GM18517 (cell line): Measurements from ENCODE around the gene TTLL7.
"Not testable (repeated sequence)": the region's sequence is repeated elsewhere in the genome, so short reads cannot be mapped to it uniquely, and the experiment has no call there.

Experiments used
- ATAC-seq: cut with Tn5 transposase; IDR thresholded peaks from one replicate; pipeline ENCODE4 v1.9.1; 2021; ENCODE audit warnings: mild to moderate bottlenecking, moderate library complexity; ENCODE audit not compliant: unreplicated experiment

TTLL7 gene

DNA sequence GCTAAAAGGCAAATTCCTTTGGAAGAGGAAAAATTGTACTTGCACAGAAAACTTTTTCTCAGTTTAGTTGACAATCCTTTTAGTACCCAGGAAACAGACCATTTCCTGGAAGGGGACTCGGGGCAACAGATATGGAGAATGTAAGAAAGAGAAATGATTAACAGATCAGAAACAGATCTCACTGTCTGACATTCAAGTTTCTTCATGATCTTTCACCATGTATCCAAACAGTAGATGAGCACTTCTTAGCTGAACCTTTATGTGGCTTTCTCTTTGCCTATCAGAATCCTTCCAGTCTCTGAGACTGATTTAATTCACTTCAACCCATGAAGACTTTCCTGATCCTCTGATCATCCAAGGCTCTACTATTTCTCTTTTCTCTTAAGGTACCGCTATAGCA lies 2.7 kb downstream of the TTLL7 start:
- no peak for ATAC-seq

DNA sequence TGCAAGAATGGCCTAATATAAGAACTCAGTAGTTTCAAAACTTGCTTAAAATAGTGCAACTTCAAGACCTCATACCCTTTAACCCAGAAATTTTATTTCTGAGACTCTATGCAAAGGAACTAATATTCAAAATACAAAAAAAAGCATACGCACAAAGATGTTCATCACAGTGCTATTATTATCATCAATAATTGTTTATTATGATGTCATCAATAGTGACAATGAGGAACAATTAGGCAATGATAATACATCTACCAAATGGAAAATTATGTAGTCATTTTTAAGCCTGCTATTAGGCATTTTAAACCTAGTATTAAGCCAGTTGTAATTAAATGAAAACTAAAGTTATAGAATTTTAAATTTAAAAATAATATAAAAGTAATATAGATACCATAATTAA lies 3.3 kb downstream of the TTLL7 start:
- ATAC-seq, result no peak

DNA sequence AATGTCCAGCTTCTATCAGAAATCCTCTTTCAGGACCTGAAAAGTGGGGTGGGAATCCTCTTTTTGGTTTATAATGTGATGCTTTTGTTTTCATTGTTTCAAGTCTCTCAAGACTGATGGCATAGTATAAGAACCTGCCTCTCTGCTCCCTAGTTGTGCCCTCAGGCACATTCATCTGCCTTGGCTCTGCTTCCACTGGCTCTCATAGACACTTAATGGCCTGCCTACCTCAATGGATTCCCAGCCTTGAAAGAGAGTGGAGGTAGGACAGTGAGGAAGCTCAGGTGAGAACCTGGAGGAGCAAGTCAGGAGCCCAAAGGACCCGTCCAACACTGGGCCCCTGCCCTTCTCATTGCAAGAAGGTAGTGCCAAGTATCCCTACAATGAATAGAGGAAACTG lies 4.8 kb downstream of the TTLL7 start:
- ATAC-seq, result no peak

DNA sequence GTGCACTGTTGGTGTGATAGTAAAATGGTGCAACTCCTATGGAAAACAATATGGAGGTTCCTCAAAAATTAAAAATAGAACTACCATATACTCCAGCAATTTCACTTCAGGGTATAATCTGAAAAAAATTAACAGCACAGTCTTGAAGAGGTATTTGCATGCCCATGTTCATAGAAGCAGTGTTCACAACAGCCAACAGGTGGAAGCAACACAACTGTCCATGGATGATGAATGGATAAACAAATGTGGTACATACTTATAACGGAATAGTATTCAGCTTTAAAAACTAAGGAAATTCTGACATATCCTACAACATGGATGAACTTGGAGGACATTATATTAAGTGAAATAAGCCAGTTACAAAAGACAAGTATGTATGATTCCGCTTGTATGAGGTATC lies 8.2 kb downstream of the TTLL7 start:
- ATAC-seq, result no peak

DNA sequence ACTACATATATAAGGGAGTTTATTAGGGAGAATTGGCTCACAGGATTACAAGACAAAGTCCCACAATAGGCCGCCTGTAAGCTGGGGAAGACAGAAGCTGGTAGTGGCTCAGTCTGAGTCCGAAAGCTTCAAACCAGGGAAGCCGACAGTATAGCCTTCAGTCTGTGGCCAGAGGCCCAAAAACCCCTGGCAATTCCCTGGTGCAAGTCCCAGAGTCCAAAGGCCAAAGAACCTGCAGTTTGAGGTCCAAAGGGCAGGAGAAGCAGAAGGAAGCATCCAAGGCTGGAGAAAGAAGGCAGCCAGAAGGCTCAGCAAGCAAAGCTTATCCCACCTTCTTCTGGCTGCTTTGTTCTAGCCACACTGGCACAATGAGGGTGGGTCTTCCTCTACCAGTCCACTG lies 13.9 kb downstream of the TTLL7 start:
- no peak for ATAC-seq

DNA sequence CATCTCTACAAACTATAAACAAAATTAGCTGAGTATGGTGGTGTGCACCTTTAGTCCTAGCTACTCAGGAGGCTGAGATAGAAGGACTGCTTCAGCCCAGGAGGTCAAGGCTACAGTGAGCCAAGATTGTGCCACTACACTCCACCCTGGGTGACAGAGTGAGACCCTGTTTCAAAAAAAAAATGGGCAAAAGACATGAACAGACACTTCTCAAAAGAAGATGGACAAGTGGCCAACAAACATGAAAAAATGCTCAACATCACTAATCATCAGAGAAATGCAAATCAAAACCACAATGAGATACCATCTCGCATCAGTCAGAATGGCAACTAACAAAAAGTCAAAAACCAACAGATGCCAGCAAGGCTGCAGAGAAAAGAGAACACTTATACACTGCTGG lies 15.0 kb downstream of the TTLL7 start:
- ATAC-seq, result not testable (repeated sequence)

DNA sequence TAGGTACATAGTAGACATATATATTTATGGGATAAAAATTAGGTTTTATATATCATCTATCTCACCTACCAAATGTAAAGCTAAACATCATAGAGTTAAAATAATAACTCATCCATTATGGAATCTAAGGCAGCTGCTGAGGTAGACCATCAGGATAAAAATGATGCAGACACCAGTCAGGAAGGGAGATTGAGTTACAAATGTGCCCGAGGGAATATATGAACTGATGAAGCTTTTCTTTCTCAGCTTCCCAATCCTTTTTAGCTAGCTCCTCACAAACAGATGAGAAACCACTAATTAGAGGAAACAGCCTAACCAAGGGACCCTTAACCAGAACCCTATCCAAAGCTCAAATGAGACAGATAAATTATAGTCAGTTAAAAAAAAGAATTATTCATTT lies 20.9 kb downstream of the TTLL7 start:
- no peak for ATAC-seq

DNA sequence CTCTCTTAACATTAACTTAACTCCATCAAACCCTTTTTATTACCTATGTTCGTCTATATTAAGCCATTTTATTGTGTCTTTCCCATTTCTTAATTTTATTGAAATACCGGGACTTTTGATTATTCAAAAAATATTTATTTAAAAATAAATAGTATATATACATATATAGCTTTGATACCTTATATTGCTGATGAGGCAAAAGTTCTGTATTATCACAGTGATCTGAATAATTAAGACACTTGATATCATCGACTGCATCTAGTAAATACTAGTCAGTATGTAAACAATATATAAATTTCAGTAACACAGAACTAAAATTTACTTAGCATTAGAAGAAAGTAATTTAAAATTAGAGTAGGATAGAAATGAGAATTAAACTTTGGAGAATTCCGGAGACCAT lies 22.0 kb downstream of the TTLL7 start:
- no peak for ATAC-seq

DNA sequence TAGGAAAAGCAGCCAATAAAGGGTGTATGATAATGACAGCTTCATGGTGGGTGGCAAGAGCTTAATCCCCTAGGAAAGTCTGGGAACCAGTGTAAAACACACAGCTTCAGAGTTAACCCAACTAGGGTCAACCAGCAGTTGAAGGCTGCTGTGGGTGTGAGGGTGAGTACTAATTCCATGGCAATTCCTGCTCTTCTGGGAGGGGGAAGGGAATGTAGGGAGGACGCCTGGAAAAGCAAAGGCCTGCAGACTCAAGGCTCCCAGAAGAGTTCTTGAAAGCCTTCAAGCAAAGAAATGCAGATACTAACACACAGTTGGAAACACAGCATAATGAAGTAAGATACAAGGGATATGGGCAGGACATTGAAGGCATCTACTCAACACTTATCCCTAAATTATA lies 28.1 kb downstream of the TTLL7 start:
- no peak for ATAC-seq

DNA sequence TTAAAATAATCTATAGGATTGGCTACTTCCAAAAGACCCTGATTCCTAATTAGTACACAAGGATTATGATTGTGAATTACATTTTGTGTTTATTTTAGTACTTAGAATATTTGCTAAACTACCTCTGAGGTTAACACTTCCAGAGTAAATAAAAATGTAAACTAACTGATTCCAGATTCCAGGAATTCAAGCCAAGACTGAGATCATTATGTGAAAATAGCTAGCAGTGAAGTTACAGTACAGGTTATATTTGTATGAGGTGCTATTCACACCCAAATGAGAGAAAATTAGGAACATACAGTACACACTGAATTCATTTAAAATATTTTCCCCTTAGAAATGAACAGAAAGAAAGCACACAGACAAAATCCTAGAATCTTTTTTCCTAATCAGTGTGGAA lies 28.8 kb downstream of the TTLL7 start:
- no peak for ATAC-seq

DNA sequence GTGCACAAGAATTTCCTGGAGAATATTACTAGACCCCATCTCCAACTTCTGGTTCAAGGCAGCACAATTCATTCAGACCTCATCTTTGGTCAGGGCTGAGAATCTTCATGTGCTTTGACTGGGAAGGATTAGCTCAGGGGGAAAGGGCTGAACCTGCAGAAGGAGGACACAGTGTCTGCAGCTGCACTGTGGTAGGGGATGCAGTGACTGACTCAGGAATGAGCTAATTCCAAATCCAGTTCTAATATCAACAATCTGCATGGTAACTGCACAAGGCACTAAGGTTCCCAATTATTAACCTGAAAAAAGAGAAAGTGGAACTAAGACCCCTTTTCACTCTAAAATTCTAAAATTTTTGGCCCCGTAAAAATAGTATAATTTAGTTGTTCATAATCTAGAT lies 31.6 kb downstream of the TTLL7 start:
- ATAC-seq, result no peak

DNA sequence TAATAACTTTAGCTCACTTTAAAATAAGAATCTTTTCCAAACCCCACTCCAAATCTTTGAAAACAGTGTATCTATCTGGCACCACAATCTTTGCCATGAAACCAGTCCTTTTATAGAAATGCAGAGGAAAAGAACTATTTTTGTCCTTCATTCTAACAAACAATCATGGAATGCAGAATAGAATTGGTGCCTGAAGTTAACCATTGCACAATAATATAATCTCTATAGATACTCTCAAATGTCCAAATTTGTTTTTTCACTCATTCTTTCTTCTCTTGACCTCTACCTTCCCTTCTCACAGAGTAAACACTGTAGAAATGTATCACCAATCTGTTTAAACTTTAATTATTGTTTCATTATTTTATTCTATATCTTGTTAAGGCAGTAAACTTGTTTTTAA lies 34.8 kb downstream of the TTLL7 start:
- ATAC-seq, result no peak

DNA sequence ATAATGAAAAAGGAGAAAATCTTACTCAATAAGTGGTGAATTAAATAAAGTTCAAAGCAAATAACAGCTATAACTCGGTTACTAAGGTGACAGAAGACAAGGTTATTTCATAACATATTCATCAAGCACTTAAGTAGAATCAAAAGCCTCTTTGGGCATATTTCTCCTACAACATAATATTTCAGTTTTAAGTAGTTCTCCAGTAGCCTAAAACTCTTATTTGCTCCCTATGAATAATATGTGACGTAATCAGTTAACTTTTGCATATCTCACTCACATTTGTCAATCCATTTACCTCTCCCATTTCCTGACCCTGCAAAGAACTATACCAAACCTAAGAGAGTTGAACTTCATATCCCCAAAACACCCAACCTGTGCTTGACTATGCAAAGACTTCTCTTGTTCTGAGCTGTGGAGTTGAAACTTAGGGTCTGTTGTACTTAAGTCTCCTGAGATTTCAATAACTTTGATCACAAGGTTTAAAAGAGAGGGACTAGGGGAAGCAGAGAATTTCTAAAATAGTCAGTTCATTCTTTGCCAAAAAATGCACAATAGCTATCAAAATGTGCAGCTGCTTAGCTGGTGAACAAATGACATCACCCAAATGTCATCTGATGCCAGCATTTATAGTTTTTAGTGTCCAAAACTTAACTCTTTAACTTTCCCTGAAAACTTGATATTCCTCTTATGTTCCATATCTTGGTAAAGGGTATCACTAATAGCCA lies 37.2 kb downstream of the TTLL7 start:
- ATAC-seq, result no peak

DNA sequence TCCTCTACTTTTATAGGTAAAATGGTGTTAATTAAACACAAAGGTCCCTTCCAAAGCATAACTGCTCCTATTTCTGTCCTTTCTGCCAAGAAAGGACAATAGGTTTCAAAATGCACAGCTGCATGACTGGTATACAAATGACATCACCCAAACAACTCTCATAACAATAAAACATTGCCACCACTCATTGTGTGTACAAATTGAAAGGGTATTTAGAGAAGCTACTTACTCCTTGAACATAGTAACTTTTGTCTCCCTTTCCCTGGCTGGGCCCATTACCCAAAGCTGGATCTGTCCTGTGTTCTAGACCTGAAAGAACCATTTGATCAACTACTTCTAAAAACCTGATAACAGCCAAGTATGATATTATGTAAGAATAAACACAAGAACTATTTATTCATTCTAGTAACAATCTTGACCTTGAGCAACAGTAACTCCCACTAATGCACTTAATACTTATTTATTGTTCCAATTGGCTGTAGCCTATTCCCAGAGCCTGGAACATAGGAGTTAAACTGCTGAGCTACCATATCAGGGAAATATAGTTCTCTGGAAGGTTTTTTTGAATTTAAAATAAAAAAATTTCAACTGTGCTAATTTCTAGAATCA lies 38.2 kb downstream of the TTLL7 start:
- ATAC-seq, result no peak

DNA sequence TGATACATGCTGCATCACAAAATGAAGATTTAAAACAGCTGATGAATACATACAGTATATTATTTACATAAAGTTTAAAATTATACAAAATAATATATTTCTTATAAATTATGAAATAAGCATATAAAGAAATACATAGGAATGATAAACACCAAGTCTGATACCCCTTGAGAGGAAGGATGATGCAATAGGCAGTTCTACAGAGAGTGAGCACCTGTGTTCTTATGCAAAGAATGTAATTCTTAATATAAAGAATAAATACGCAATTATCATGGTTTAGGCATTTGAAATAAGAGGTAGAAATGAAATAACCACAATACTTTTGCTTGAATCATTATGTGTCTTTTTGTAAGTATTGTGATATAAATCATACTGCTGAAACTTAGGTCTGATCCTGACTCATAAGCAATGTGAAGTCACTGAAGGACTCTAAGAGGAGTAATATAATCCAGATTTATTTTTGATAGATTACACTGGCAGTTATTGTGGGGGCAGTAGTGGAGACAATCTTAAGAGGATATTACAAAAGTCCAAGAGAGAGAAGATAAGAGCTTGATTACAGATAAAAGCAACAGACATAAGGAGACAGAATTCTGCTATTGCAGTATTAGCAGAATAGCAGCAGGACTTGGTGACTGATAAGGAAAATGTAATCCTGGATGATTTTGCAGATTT lies 39.0 kb downstream of the TTLL7 start:
- ATAC-seq, result no peak

DNA sequence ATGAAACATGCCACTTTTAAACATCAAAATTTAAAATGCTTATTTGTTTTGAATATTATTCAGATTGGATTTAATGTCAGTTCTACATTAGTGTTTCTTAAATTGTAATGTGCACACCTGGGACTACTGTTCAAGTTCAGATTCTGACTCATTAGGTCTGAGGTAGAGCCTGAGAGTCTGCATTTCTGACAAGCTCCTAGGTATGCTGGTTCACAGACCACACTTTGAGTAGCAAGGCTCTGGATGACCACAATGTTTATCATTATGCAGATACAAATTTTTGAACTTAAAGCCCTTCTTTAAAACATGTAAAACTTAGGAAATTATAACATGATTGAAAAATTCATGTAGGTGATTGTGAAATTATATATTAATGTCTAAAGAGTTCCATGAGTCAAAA lies 40.2 kb downstream of the TTLL7 start:
- no peak for ATAC-seq

DNA sequence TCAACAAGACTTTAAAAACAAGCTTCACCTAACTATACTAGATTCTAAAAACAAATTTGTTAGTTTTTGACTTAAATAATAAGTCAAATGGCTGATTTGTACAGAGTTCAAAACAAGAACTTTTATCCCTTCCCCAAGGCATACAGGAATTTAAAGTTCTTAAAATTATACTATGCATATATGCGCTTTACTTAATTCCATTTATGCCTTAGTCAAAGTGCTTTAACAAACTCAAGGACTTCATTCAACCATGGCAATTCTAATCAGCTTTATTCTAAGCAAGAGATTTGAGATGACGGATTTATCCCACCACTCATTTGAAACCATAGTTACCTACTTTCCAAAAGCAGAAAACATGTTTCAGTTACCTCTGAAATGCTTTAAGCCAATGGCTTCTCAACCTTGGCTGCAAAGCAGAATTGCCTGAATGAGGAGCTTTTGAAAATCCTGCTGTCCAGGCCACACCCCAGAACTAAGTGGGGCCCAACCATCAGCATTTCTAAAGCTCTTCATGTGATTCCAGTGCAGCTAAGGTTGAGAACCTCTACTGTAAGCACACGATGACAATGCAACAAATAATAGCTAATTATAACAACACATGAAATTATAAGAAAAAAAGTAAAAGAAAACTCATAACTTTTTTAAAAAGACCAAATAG lies 44.6 kb downstream of the TTLL7 start:
- ATAC-seq, result no peak

DNA sequence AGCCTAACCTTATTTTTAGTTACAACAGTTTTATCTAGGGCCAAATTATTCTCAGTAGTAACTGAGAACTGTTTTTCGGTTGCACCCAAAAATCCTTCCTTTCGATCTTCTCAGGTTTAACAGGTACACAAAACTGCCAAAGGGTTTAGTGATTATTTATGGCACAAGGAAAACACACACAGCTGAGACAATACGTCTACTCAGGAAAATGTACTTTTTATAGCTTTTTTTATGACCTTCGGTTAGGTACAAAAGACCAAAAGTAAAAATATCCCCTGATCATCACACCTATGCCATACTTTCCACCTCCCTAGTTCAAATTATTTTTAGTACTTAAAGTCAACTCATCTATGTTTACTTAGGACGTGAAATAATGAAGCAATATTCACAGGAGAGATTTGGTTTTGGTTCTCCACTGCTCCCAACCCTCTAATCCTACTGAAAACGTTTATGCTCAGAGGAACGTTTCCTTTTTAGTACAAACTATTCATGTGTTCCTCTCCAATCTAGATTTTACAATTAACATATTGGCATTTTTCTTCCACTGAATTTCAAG lies 48.7 kb downstream of the TTLL7 start:
- no peak for ATAC-seq

DNA sequence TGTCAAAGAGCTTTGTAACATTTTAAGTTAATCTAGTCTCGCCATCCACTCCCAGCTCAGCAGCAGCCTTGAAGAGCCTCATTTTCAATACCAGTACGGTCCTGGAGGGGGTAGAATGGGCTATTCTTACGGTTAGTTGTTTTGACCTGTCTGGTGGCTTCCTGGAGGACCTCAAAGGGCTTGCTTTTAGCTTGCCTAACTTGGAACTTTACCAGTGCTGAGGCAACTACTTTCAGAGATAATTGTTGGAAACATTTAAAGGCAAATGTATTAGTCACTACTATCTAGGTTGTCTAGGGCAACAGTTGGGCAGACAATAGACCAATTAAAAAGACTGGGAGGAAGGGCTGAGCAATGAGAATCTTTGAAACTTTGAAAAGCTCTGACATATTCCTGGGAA lies 56.0 kb downstream of the TTLL7 start:
- ATAC-seq, result no peak

DNA sequence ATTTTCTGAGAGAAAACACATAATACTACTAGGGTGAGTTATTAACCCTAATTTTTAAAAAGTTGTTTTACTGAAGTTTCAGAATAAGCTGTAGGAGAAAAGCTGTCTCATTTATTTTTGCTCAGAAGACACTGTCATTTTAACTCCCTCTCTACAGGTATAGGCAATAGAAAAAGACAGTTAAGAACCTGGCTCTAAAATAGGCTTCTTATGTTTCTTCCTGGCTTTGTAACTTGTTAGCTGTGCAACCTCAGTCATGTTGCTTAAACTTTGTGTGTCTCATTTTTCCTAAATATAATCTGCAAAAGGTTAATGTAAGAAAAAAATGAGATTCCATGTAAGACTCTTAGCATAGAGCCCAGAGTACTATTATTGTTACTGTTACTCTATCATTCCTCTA lies 64.4 kb downstream of the TTLL7 start:
- no peak for ATAC-seq

DNA sequence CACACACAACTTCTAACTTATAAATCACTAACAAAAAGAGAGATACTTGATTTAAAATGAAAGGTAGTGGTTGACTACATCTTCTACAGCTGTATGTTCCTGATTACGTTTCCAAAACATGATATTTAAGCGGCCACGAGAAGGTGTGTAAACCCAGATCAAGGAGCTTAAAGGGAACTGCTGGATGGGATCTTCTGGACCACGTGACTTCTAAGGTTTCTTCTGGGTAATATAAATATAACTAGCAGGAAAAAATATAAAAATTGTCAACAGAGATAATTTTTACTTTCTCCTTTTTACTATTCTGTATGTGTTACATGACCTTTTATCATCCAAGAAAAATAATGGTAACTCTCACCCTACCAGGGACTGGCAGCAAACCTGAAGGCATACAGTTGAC lies 66.2 kb downstream of the TTLL7 start:
- no peak for ATAC-seq

DNA sequence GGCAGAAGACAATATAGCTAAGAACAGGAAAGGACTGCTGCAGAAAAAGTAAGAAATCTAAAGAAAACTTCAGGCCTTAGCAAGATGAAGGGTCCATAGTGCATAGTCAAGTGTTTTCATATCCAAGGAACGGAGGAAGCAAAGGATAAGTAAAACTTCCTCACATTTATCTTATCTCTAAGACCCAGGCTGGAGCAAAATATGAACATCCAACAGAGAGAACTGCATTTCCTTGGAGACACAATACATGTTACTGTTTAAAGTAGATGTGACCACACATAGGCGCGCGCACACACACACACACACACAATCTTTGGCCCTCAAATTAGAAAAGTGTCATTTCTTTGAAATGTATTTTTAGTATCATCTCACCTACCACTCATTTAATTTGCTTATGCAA lies 66.7 kb downstream of the TTLL7 start:
- no peak for ATAC-seq
